Endothelial cell of umbilical vein (primary cell): ENCODE results near the gene LARGE1. TPM values are rescaled to one million over a fixed set of nuclear protein-coding genes. Genes with fewer than 3 reads are reported as not detected.

Experiments used
- BruUV-seq: library from RNA; stranded (reverse); fragments of 400-500 nt; replicated peaks from 2 replicates; lab custom pipeline; 2021; lab: Mats Ljungman, UMichigan
- CTCF ChIA-PET: fragments of 300-600, 350-600 bp; sonication (Branson Sonifier 250); formaldehyde crosslinking; loops from one replicate; lab custom pipeline; 2021; ENCODE audit warnings: antibody characterized with exemption, inconsistent platforms; lab: Charles Lee
- POLR2A ChIA-PET: fragments of 300-600, 350-600 bp; sonication (Branson Sonifier 250); formaldehyde crosslinking; loops from one replicate; lab custom pipeline; 2021; ENCODE audit warnings: antibody characterized with exemption, inconsistent platforms; lab: Charles Lee
- DNase-seq: peaks from one replicate; pipeline ENCODE4 v3.0.0-alpha.2; 2011; ENCODE audit warnings: low read depth, low spot score
- FAIRE-seq: peaks from 2 replicates; lab custom pipeline; 2011; peaks lifted over from hg19 to GRCh38; lab: Jason Lieb, UNC
- H2AFZ ChIP-seq: 2 replicates; pipeline ENCODE4 v1.6.0; 2012; ENCODE audit warnings: low read depth, low read length, control low read depth, inconsistent platforms
- H3K27ac ChIP-seq: 2 replicates; pipeline ENCODE4 v1.5.1; 2011; ENCODE audit warnings: low read depth, mild to moderate bottlenecking, control low read depth, low read length, moderate library complexity; ENCODE audit not compliant: insufficient read depth
- H3K27me3 ChIP-seq, 2 experiments: 2 replicates each; pipeline versions ENCODE4 v1.6.0 to v1.6.1; 2011; ENCODE audit warnings: low read length in 2 of 2, mixed read lengths in 1 of 2; ENCODE audit not compliant: control insufficient read depth in 2 of 2, insufficient read depth in 2 of 2
- H3K36me3 ChIP-seq, 2 experiments: 2 replicates in 1 of 2; 3 replicates in 1 of 2; pipeline ENCODE4 v1.5.1; 2011; ENCODE audit warnings: low read length in 2 of 2, mild to moderate bottlenecking in 1 of 2, moderate library complexity in 1 of 2; ENCODE audit not compliant: control insufficient read depth in 2 of 2, insufficient read depth in 2 of 2; ENCODE audit errors: extremely low read depth in 1 of 2
- H3K4me1 ChIP-seq: 3 replicates; pipeline ENCODE4 v1.5.1; 2011; ENCODE audit warnings: mild to moderate bottlenecking, low read length; ENCODE audit not compliant: control insufficient read depth, insufficient read depth; ENCODE audit errors: extremely low read depth
- H3K4me2 ChIP-seq: 2 replicates; pipeline ENCODE4 v1.6.1; 2011; ENCODE audit warnings: low read length, control low read depth, mixed read lengths; ENCODE audit not compliant: insufficient read depth
- H3K4me3 ChIP-seq, 3 experiments: fragments of 200-600 bp in 1 of 3; sonication (generic), shearing (Covaris generic) in 1 of 3; replicated peaks in 1 of 3; 2 replicates each; pipeline ENCODE4 v1.5.1; 2011 to 2016; ENCODE audit warnings: control low read depth in 3 of 3, low read length in 3 of 3, mild to moderate bottlenecking in 2 of 3, inconsistent platforms in 1 of 3, low read depth in 1 of 3, moderate library complexity in 1 of 3; ENCODE audit not compliant: insufficient read depth in 1 of 3
- H3K79me2 ChIP-seq: 2 replicates; pipeline ENCODE4 v1.6.0; 2012; ENCODE audit warnings: low read length, inconsistent platforms; ENCODE audit not compliant: control insufficient read depth, insufficient read depth
- H3K9ac ChIP-seq: replicated peaks from 2 replicates; pipeline ENCODE3; 2011; ENCODE audit warnings: low read length, control low read depth; ENCODE audit not compliant: insufficient read depth; ENCODE audit errors: extremely low read depth
- H3K9me1 ChIP-seq: replicated peaks from 3 replicates; pipeline ENCODE4 v1.6.0; 2011; ENCODE audit warnings: mild to moderate bottlenecking, low read length; ENCODE audit not compliant: control insufficient read depth, insufficient read depth; ENCODE audit errors: extremely low read depth
- H3K9me3 ChIP-seq: replicated peaks from 2 replicates; pipeline ENCODE4 v1.5.1; 2012; ENCODE audit warnings: low read length, inconsistent platforms; ENCODE audit not compliant: control insufficient read depth, insufficient read depth
- H4K20me1 ChIP-seq: replicated peaks from 2 replicates; pipeline ENCODE3; 2011; ENCODE audit warnings: mild to moderate bottlenecking, low read length; ENCODE audit not compliant: control insufficient read depth, insufficient read depth; ENCODE audit errors: extremely low read depth
- EZH2 ChIP-seq: IDR thresholded peaks from 2 replicates; pipeline ENCODE4 v1.6.1; 2012; ENCODE audit warnings: borderline replicate concordance, low read depth, mild to moderate bottlenecking, moderate library complexity, low read length, inconsistent platforms; ENCODE audit not compliant: severe bottlenecking
- FOS ChIP-seq: IDR thresholded peaks from 2 replicates; pipeline ENCODE4 v1.6.1; 2011; ENCODE audit warnings: mild to moderate bottlenecking, low read length, moderate library complexity, borderline replicate concordance; ENCODE audit not compliant: insufficient read depth
- GATA2 ChIP-seq: IDR thresholded peaks from 2 replicates; pipeline ENCODE4 v1.7.0; 2011; ENCODE audit warnings: low read depth, mild to moderate bottlenecking, moderate library complexity, mixed read lengths, low read length; ENCODE audit not compliant: insufficient read length, insufficient read depth
- JUN ChIP-seq: IDR thresholded peaks from 2 replicates; pipeline ENCODE4 v1.6.1; 2011; ENCODE audit warnings: borderline replicate concordance, low read depth; ENCODE audit not compliant: insufficient read length, insufficient read depth
- MYC ChIP-seq: IDR thresholded peaks from one replicate; pipeline ENCODE4 v1.6.1; 2011; ENCODE audit warnings: mild to moderate bottlenecking, low read depth, low read length
- POLR2A ChIP-seq: IDR thresholded peaks from 2 replicates; pipeline ENCODE4 v1.6.1; 2012; ENCODE audit warnings: low read depth, mild to moderate bottlenecking, control low read depth, low read length
- POLR2AphosphoS5 ChIP-seq: IDR thresholded peaks from 2 replicates; pipeline ENCODE4 v1.6.1; 2012; ENCODE audit warnings: low read depth, mild to moderate bottlenecking, control low read depth, low read length, moderate library complexity; ENCODE audit not compliant: insufficient read depth
- dilution Hi-C: fragments of 300-500 bp; cut with MboI; formaldehyde crosslinking; loops from one replicate; pipeline ENCODE4 v1.15.0; 2019; ENCODE audit warnings: low sequenced_read_pairs; ENCODE audit not compliant: extremely low pct_ligation_motif_present
- intact Hi-C: fragments of 100-400 bp; cut with micrococcal nuclease; formaldehyde crosslinking; loops from one replicate; pipeline ENCODE4 v1.10.0; 2022
- polyA plus RNA-seq, 4 experiments: library from polyadenylated mRNA; depleted of rRNA in 3 of 4; stranded (reverse) in 3 of 4; unstranded in 1 of 4; fragments of >200 nt; gene quantifications; 2 replicates each; pipeline versions ENCODE4 v1.2.1 to v1.2.3, GENCODE V29; 2011 to 2012; ENCODE audit warnings: missing spikeins in 1 of 4
- total RNA-seq: library from RNA; stranded (reverse); gene quantifications from 2 replicates; pipeline ENCODE4 v1.2.3, GENCODE V29; 2021
- TF ChIP-seq, protein P1 (sequence below), 2 donors: IDR thresholded peaks; 1 replicate in 1 of 2; 2 replicates in 1 of 2; pipeline ENCODE4 v1.5.1; 2011; ENCODE audit warnings: low read length in 2 of 2, mild to moderate bottlenecking in 2 of 2, moderate library complexity in 2 of 2, control low read depth in 1 of 2, inconsistent platforms in 1 of 2, low read depth in 1 of 2; ENCODE audit not compliant: insufficient read depth in 1 of 2; ENCODE audit errors: extremely low read depth in 1 of 2
- TF ChIP-seq, protein P2 (sequence below): IDR thresholded peaks from 2 replicates; pipeline ENCODE4 v1.6.1; 2011; ENCODE audit not compliant: insufficient read depth, insufficient read length

LARGE1 gene
- total and polyA plus RNA-seq, 2 donors (not counting 3 experiments of a cell fraction or from before 2014, with no cell fraction given): 0.95 to 4.4 TPM

DNA sequence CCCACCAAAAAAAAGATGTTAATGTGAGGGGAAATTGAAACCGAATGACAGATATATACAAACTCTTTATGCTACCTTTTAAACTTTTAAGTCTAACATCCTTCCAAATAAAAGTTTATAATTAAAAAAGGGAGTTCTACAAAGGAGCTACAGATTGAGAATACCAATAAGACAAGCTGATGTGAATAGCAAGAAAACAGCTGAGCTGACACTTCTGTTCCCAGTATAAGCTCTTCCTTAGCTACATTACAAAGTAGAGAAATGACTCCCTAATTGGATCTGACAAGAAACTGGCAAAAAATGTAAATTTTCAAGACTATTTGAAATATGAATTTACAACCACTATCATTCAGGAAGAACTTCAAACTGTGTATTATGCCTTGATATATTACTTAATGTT, 567.5 kb downstream of the LARGE1 start:
- Histone ChIP-seq H3K27ac (no peak overlapping the region), H3K4me2 (no peak overlapping the region), H3K9me1 (no peaks in the 10 kb centered on the region), H2AFZ (no peak overlapping the region), H3K4me3 (no peak overlapping the region), H3K79me2 (no peaks in the 10 kb centered on the region), H3K4me1 (no peaks in the 10 kb centered on the region), H3K9ac (no peak overlapping the region), H3K27me3 (no peaks in the 10 kb centered on the region), H3K9me3 (peaks cover 2% of the 10 kb centered on the region), H3K36me3 (no peaks in the 10 kb centered on the region), H4K20me1 (no peaks in the 10 kb centered on the region)
- dilution Hi-C loops: no loop called here
- DNase-seq (no peak), FAIRE-seq (no peak)
- TF ChIP-seq JUN (no peak), MYC (no peak), GATA2 (no peak), FOS (no peak), EZH2 (no peak), POLR2AphosphoS5 (no peak), POLR2A (no peak)
- TF ChIP-seq, protein P1, sequence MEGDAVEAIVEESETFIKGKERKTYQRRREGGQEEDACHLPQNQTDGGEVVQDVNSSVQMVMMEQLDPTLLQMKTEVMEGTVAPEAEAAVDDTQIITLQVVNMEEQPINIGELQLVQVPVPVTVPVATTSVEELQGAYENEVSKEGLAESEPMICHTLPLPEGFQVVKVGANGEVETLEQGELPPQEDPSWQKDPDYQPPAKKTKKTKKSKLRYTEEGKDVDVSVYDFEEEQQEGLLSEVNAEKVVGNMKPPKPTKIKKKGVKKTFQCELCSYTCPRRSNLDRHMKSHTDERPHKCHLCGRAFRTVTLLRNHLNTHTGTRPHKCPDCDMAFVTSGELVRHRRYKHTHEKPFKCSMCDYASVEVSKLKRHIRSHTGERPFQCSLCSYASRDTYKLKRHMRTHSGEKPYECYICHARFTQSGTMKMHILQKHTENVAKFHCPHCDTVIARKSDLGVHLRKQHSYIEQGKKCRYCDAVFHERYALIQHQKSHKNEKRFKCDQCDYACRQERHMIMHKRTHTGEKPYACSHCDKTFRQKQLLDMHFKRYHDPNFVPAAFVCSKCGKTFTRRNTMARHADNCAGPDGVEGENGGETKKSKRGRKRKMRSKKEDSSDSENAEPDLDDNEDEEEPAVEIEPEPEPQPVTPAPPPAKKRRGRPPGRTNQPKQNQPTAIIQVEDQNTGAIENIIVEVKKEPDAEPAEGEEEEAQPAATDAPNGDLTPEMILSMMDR (IDR thresholded peaks at IDR 0.05; ENCODE audit: extremely low read depth in 1 of 2, insufficient read depth in 1 of 2, low read depth in 1 of 2, low read length in 2 of 2): no peak
- TF ChIP-seq, protein P2, sequence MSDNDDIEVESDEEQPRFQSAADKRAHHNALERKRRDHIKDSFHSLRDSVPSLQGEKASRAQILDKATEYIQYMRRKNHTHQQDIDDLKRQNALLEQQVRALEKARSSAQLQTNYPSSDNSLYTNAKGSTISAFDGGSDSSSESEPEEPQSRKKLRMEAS: no peak
- POLR2A ChIA-PET: no interaction called here
- intact Hi-C loops: no loop called here
- no TSS peak for BruUV-seq
- CTCF ChIA-PET: no interaction called here
